Suprapubic skin (tissue), 4 donors: ENCODE data around the gene HS3ST6.

Source experiments
- CTCF ChIP-seq, 2 donors: fragments of 200-600 bp in 1 of 2; fragments of 450-650 bp in 1 of 2; sonication (generic) in 1 of 2; IDR thresholded peaks; one replicate each; pipeline ENCODE4 v1.5.1; 2016 to 2019; ENCODE audit warnings: antibody characterized with exemption in 2 of 2, mild to moderate bottlenecking in 1 of 2, moderate library complexity in 1 of 2
- POLR2A ChIP-seq, 2 donors: fragments of 450-650 bp; IDR thresholded peaks; one replicate each; pipeline ENCODE4 v1.6.1; 2017; ENCODE audit warnings: antibody characterized with exemption in 2 of 2, mild to moderate bottlenecking in 2 of 2, moderate library complexity in 2 of 2
- POLR2AphosphoS5 ChIP-seq, 3 donors: sonication (generic); formaldehyde crosslinking; IDR thresholded peaks; one replicate each; pipeline ENCODE4 v1.6.1; 2017; ENCODE audit warnings: antibody characterized with exemption in 3 of 3

DNA sequence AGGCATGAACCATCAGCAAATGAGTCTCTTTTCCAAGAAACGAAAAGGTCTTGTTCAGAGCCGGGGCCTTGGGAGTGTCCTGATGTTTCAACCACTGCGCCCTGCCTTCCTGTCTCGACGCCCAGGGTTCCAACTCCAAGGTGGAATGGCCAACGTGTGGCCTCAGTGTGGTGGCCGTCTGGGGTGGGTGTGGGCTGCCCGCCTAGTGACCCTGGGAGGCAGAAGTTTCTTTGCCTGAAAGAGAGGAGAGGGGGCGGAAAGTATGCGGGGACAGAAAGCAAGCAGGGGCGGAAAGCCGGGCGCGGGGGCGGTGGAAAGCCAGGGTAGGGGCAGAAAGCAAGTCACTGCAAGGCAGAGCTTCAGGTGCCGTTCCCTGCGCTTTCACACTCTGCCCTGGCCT, 20.7 kb upstream of the HS3ST6 start:
- TF ChIP-seq CTCF (IDR thresholded peaks at IDR 0.05) (no peak), POLR2A (IDR thresholded peaks at IDR 0.05) (no peak), POLR2AphosphoS5 (IDR thresholded peaks at IDR 0.05) (no peak)
